Measurements from ENCODE around the gene TCF7L2.

Gene TCF7L2

DNA sequence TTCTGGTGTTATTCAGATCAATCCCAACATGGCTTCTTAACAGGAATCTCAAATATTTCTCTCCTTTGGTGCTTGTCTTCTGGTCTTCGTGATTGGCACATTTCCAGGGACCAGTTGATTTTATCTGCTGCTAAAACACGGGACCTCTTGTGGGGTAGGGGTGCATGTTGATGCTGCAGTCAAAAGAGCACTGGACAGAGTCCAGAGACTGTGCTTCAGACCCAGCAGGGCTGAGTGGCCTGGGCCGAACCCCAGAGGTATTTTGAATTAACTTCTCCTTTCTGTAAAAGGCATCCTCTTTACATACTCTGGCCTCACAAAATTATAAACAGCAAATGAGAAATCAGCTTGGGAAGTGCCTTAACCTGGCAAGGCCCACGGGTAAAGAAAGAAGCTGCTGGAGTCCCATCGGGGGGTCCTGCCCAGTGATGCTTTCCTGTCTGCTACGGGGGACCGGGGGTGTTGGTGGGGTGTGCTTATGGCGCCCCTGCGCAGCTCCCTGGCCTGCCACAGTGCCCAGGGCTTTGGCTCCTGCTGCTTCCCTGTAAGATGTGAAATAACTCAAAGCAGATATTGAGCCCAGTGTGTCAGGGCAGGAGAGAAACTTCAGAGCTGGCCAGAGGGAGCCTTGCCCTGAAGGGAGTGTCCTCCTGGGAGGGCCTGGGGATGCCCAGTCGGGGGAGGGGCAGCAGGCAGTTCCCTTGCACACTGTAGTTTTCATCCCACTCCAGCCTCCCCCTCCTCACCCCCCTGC lies 230.5 kb downstream of the TCF7L2 start:
- DNase-seq: no peak
- H3K9me3 ChIP-seq (ENCODE audit: severe bottlenecking): no peaks in the 10 kb centered on the region
- H3K27me3 ChIP-seq (ENCODE audit: insufficient read depth, low read depth, severe bottlenecking): no peaks in the 10 kb centered on the region
- H3K4me3 ChIP-seq (ENCODE audit: low read depth, low read length): no peak overlapping the region
- TF ChIP-seq, protein P1, sequence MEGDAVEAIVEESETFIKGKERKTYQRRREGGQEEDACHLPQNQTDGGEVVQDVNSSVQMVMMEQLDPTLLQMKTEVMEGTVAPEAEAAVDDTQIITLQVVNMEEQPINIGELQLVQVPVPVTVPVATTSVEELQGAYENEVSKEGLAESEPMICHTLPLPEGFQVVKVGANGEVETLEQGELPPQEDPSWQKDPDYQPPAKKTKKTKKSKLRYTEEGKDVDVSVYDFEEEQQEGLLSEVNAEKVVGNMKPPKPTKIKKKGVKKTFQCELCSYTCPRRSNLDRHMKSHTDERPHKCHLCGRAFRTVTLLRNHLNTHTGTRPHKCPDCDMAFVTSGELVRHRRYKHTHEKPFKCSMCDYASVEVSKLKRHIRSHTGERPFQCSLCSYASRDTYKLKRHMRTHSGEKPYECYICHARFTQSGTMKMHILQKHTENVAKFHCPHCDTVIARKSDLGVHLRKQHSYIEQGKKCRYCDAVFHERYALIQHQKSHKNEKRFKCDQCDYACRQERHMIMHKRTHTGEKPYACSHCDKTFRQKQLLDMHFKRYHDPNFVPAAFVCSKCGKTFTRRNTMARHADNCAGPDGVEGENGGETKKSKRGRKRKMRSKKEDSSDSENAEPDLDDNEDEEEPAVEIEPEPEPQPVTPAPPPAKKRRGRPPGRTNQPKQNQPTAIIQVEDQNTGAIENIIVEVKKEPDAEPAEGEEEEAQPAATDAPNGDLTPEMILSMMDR (IDR thresholded peaks at IDR 0.05; ENCODE audit: low read depth, low read length): no peak
- no peaks in the 10 kb centered on the region for H3K36me3 ChIP-seq
- no peak overlapping the region for H3K27ac ChIP-seq

DNA sequence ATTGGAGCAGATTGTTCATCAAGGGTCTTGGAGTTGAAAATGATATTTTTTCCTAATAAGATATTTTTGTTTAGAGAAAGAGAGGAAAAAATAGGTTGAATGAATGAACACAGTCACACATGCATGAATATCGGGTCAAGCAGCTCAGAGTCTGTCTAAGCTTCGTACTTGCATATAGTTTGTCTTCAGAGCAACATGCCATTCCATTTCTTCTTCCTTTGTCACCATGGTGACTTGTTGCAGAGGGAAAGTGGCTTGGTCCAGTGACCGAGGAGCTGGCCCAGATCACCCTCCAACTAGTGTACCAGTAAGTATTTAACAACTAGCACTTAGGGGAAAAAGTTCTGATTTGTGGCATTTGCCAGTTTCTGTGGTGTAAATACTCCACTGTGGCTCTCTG lies 232.1 kb downstream of the TCF7L2 start:
- no peak overlapping the region for H3K27ac ChIP-seq
- TF ChIP-seq, protein P1 (IDR thresholded peaks at IDR 0.05; ENCODE audit: low read depth, low read length): no peak
- H3K9me3 ChIP-seq (ENCODE audit: severe bottlenecking): no peaks in the 10 kb centered on the region

DNA sequence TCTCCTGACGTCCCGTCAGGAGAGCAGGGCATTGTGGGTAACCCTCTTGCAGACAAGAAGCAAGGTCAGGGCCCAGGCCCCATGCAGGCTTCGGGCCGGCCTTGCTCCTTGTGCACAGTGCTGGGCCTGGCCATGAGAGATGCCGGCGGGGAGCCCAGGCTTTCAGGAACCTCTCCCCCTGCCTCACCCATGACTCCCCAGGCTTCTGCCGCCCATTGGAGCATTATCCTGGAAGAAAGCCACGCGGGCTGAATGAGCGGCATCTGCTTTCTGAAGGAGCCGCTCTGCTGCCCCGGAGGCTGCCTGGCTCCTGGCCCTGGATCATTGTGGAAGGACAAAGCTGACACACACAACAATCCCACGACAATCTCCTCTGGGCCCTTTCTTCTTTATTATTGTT lies 233.5 kb downstream of the TCF7L2 start:
- TF ChIP-seq, protein P1 (IDR thresholded peaks at IDR 0.05; ENCODE audit: low read depth, low read length): no peak
- DNase-seq: no peak
- Histone ChIP-seq H3K27me3 (ENCODE audit: insufficient read depth, low read depth, severe bottlenecking) (no peaks in the 10 kb centered on the region), H3K36me3 (no peaks in the 10 kb centered on the region), H3K27ac (no peak overlapping the region), H3K4me3 (ENCODE audit: low read depth, low read length) (no peak overlapping the region), H3K9me3 (ENCODE audit: severe bottlenecking) (no peaks in the 10 kb centered on the region)

More for the DNA sequence above, 232.1 kb downstream of the TCF7L2 start:
- Histone ChIP-seq H3K4me3 (ENCODE audit: low read depth, low read length) (no peak overlapping the region), H3K36me3 (no peaks in the 10 kb centered on the region), H3K27me3 (ENCODE audit: insufficient read depth, low read depth, severe bottlenecking) (no peaks in the 10 kb centered on the region)
- no peak for DNase-seq

DNA sequence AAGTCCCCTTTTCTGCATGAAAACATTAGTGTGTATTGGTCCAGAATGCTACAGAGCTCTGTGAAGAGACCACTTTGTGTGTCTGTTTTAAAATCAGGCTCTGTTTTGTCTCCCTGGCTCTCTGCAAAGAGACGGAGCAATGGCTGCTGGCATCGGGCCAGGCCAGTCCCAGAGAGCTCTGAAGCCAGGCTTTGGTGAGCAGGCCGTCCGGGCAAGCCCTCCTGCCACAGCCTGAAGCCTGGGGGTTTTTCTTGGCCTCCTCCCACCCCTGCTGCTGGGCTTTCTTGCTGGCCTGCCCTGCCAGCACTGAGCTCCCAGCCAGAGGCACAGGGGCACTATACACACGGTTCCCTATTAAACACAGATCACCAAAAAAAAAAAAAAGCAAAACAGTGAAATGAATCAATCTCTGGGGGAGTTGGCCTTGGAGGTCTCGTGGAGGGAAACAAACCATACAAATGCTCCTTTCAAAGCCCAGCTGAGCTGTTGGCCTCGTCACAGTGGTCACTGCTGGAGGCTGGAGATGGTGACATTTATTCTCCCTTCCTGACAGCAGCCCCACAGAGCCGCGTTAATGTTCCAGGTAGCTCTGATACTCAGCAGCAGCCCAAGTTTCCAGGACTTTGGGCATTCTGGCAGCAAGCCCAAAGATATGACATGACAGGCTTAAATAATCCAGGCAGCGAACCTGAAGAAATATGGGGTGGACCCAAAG lies 237.2 kb downstream of the TCF7L2 start:
- no peak overlapping the region for H3K27ac ChIP-seq
- no peak for DNase-seq
- TF ChIP-seq, protein P1 (IDR thresholded peaks at IDR 0.05; ENCODE audit: low read depth, low read length): no peak
- H3K27me3 ChIP-seq (ENCODE audit: insufficient read depth, low read depth, severe bottlenecking): no peaks in the 10 kb centered on the region
- H3K9me3 ChIP-seq (ENCODE audit: severe bottlenecking): no peaks in the 10 kb centered on the region
- H3K4me3 ChIP-seq (ENCODE audit: low read depth, low read length): no peak overlapping the region
- H3K36me3 ChIP-seq: no peaks in the 10 kb centered on the region

DNA sequence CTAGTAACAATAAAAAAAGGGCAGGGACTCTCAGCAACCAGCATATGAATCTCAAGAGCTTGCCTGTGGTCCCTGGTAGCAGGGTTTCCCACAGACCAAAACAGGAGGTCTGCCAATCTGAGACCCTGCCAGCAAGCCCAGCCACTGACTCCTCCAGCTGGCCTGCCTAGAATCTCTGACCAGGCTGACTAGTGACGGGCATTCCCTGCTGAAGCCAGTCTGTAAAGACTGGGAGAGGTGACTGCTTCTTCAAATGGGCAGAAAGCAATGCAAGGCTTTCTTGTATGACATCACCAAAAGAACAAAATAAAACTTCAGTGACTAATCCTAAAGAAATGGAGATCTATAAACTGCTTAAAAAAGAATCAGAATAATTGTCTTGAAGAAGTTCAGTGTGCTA lies 249.4 kb downstream of the TCF7L2 start:
- no peaks in the 10 kb centered on the region for H3K36me3 ChIP-seq
- H3K4me3 ChIP-seq (ENCODE audit: low read depth, low read length): no peak overlapping the region
- TF ChIP-seq, protein P1 (IDR thresholded peaks at IDR 0.05; ENCODE audit: low read depth, low read length): no peak
- H3K27ac ChIP-seq: no peak overlapping the region
- no peak for DNase-seq
- H3K27me3 ChIP-seq (ENCODE audit: insufficient read depth, low read depth, severe bottlenecking): no peaks in the 10 kb centered on the region
- no peaks in the 10 kb centered on the region for H3K9me3 ChIP-seq (ENCODE audit: severe bottlenecking)

Data from WERI-Rb-1 (cell line).